GM21515 (cell line): ENCODE measurements around the gene NPLOC4.
"Not testable (repeated sequence)": the region's sequence is repeated elsewhere in the genome, so short reads cannot be mapped to it uniquely, and the experiment has no call there.

Experiments used
- ATAC-seq: cut with Tn5 transposase; IDR thresholded peaks from one replicate; pipeline ENCODE4 v1.9.1; 2021; ENCODE audit not compliant: unreplicated experiment

Gene NPLOC4

GRCh38 chr17:81636505-81637288, at the start of gene NPLOC4, which contains the start of gene TSPAN10:
NPLOC4 (minus strand) TSS chr17:81637112; CDS start chr17:81636930, 182 bp downstream.
TSPAN10 (plus strand) TSS chr17:81637196; CDS start chr17:81642413, 5,217 bp downstream.
- ATAC-seq, result peak; percentile 84

- no peak for ATAC-seq
Observed at GRCh38 chr17:81686614-81687013, 49.7 kb upstream of the NPLOC4 start.

- ATAC-seq, result no peak
Observed at GRCh38 chr17:81685108-81685507, 48.2 kb upstream of the NPLOC4 start.

- no peak for ATAC-seq
Observed at GRCh38 chr17:81684442-81684911, 47.6 kb upstream of the NPLOC4 start.

GRCh38 chr17:81683584-81684441, 46.9 kb upstream of the NPLOC4 start, which contains the start of the genes ARL16 and HGS:
ARL16 (minus strand) TSS chr17:81683797; CDS start chr17:81683753, 44 bp downstream.
HGS (plus strand) TSS chr17:81684011; CDS start chr17:81684067, 56 bp downstream.
- peak; percentile 85 for ATAC-seq

- ATAC-seq, result peak; percentile 8
Observed at GRCh38 chr17:81683208-81683583, 46.3 kb upstream of the NPLOC4 start.

GRCh38 chr17:81682565-81683207, 45.8 kb upstream of the NPLOC4 start:
- no peak for ATAC-seq

GRCh38 chr17:81681672-81682071, 44.8 kb upstream of the NPLOC4 start:
- ATAC-seq, result no peak

- no peak for ATAC-seq
Observed at GRCh38 chr17:81680150-81680549, 43.2 kb upstream of the NPLOC4 start.

- no peak for ATAC-seq
Observed at GRCh38 chr17:81676906-81677305, 40.0 kb upstream of the NPLOC4 start.

- ATAC-seq, result not testable (repeated sequence)
Observed at GRCh38 chr17:81675515-81676221, 38.8 kb upstream of the NPLOC4 start.

- no peak for ATAC-seq
Observed at GRCh38 chr17:81673561-81674258, 36.8 kb upstream of the NPLOC4 start.

- ATAC-seq, result no peak
Observed at GRCh38 chr17:81672954-81673353, 36.0 kb upstream of the NPLOC4 start.

- ATAC-seq, result no peak
Observed at GRCh38 chr17:81672504-81672903, 35.6 kb upstream of the NPLOC4 start.

GRCh38 chr17:81667754-81668153, 30.8 kb upstream of the NPLOC4 start:
- ATAC-seq, result no peak

- ATAC-seq, result peak; percentile 86
Observed at GRCh38 chr17:81666342-81667191, 29.7 kb upstream of the NPLOC4 start, which contains the start of the genes CCDC137 and OXLD1. CCDC137 (plus strand) TSS chr17:81666737; CDS start chr17:81666767, 30 bp downstream. OXLD1 (minus strand) TSS chr17:81666605; CDS start chr17:81666577, 28 bp downstream.

- ATAC-seq, result no peak
Observed at GRCh38 chr17:81666092-81666341, 29.1 kb upstream of the NPLOC4 start.

GRCh38 chr17:81665205-81666091, 28.5 kb upstream of the NPLOC4 start:
- peak; percentile 7 for ATAC-seq
